GM12801 (cell line): ENCODE data around the gene CEP95.

Experiments used
- TF ChIP-seq, protein P1 (sequence below): IDR thresholded peaks from one replicate; pipeline ENCODE4 v1.5.1; 2011; ENCODE audit warnings: control low read depth; ENCODE audit not compliant: insufficient read length; ENCODE audit errors: extremely low read depth

The CEP95 gene

DNA sequence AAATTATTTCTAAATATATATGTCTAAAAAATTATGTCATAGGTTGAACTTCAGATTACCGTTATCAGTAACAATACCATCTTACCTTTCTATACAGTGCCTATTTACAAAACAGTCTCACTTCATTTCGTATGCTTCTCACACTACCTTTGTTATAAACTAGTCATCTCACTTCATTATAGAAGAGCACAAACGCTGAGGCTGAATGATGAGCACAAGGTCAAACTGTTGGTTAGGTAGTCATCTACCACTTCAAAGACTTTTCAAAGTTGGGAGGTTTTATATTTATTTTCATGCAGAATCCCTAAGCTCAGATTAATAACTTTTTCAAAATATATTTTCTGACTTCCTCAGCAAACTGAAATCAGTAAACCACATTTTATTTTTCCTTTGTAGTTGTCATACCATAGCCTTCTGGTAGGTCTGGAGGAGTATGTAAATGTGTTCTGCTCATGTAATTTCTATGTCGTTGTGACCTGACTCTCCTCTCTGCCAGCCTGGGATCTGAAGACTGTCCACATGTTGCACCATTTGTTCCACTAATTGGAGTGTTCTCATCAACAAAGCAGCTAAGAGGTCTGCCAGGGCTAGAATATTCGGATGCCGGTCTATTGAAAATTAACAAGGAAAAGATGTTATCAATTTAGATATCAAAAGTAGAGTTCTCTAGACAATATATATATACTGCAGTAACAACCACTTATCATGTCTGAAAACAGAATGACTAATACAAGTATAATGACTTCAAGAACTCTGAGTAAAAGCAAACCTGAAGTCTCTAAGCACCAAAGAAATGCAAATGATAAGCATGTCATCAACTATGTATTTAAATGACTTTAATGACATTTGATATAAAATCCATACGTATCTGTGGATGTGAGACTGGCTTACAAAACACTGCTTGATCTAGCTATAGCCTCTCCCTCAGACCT is 73.9 kb downstream of the CEP95 start:
- TF ChIP-seq, protein P1, sequence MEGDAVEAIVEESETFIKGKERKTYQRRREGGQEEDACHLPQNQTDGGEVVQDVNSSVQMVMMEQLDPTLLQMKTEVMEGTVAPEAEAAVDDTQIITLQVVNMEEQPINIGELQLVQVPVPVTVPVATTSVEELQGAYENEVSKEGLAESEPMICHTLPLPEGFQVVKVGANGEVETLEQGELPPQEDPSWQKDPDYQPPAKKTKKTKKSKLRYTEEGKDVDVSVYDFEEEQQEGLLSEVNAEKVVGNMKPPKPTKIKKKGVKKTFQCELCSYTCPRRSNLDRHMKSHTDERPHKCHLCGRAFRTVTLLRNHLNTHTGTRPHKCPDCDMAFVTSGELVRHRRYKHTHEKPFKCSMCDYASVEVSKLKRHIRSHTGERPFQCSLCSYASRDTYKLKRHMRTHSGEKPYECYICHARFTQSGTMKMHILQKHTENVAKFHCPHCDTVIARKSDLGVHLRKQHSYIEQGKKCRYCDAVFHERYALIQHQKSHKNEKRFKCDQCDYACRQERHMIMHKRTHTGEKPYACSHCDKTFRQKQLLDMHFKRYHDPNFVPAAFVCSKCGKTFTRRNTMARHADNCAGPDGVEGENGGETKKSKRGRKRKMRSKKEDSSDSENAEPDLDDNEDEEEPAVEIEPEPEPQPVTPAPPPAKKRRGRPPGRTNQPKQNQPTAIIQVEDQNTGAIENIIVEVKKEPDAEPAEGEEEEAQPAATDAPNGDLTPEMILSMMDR = no peak

DNA sequence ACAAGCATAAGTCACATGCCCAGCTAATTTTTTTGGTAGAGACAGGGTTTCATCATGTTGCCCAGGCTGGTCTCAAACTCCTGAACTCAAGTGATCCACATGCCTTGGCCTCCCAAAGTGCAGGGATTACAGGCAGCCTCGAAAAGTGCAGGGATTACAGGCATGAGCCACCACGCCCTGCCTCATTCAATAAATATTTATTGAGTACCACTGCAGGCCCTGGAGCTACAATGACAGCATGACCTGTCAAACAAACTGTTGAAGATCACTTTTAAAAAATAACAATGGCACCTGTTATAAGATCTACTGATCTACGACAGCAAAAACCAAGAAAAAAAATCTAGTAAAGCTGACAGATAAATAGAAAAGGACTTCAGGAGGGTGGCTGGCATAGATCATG is 76.3 kb downstream of the CEP95 start:
- TF ChIP-seq, protein P1 = no peak

DNA sequence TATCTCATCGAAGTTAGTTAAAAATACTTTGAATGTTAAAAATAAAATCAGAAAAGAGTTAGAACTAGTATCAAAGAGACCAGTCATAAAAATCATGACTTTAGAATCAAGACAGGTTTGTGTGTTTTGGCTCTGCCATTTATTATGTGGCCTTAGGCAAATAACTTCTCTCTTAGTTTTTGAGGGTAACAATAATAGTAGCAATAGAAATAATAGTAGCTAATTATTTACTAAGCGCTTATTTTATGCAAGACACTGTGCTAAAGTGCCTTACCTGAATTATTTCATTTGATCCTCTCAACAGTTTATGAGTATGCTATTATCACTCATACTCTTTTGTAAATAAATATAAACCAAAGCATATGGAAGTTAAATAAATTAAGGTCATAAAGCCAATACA is 78.4 kb downstream of the CEP95 start:
- TF ChIP-seq, protein P1 = no peak
